IMR-90 (cell line): ENCODE measurements around the gene CDH23. TPM values are rescaled to one million over a fixed set of nuclear protein-coding genes. Genes with fewer than 3 reads are reported as not detected.

Source experiments
- ATAC-seq: fragments of 200-7000 bp; cut with Tn5 transposase; 2 replicates; pipeline ENCODE4 v1.9.1; 2020; ENCODE audit warnings: low read depth, mild to moderate bottlenecking, moderate library complexity
- BruUV-seq: library from RNA; stranded (reverse); fragments of 400-500 nt; replicated peaks from 2 replicates; lab custom pipeline; 2021; lab: Mats Ljungman, UMichigan
- CTCF ChIA-PET: fragments of 300-600 bp; formaldehyde crosslinking; extraction: SDS; loops from one replicate; lab custom pipeline; 2021; ENCODE audit warnings: antibody characterized with exemption; lab: Yijun Ruan, JAX
- POLR2A ChIA-PET: fragments of 300-600 bp; sonication (Branson Sonifier 250); formaldehyde crosslinking; loops from one replicate; lab custom pipeline; 2022; ENCODE audit warnings: antibody characterized with exemption; ENCODE audit not compliant: unreplicated experiment; lab: Charles Lee
- DNase-seq: peaks from one replicate; pipeline ENCODE4 v3.0.0; 2013
- H2AFZ ChIP-seq: replicated peaks from 2 replicates; pipeline ENCODE3; 2013; ENCODE audit warnings: low read length, mild to moderate bottlenecking; ENCODE audit not compliant: poor library complexity
- H2AK5ac ChIP-seq: 2 replicates; pipeline ENCODE4 v1.6.1; 2013; ENCODE audit warnings: low read depth, low read length, inconsistent platforms
- H2AK9ac ChIP-seq: replicated peaks from 2 replicates; pipeline ENCODE3; 2013; ENCODE audit warnings: mild to moderate bottlenecking, low read depth, low read length, moderate library complexity; ENCODE audit not compliant: poor library complexity
- H2BK120ac ChIP-seq: 2 replicates; pipeline ENCODE4 v1.6.1; 2013; ENCODE audit warnings: low read depth, low read length, inconsistent platforms
- H2BK15ac ChIP-seq: 3 replicates; pipeline ENCODE4 v1.6.1; 2013; ENCODE audit warnings: low read depth, low read length, inconsistent platforms
- H2BK20ac ChIP-seq: 2 replicates; pipeline ENCODE4 v1.6.1; 2013; ENCODE audit warnings: low read depth, mild to moderate bottlenecking, inconsistent platforms, low read length, moderate library complexity
- H2BK5ac ChIP-seq: 2 replicates; pipeline ENCODE4 v1.6.1; 2013; ENCODE audit warnings: mild to moderate bottlenecking, low read depth, low read length, inconsistent platforms; ENCODE audit not compliant: poor library complexity, severe bottlenecking
- H3K14ac ChIP-seq: replicated peaks from 2 replicates; pipeline ENCODE4 v1.6.1; 2013; ENCODE audit warnings: low read depth, low read length, inconsistent platforms
- H3K18ac ChIP-seq: 2 replicates; pipeline ENCODE4 v1.6.1; 2013; ENCODE audit warnings: low read depth, low read length, control low read depth
- H3K23ac ChIP-seq: 2 replicates; pipeline ENCODE4 v1.6.1; 2013; ENCODE audit warnings: low read depth, low read length, inconsistent platforms
- H3K27ac ChIP-seq: 2 replicates; pipeline ENCODE4 v1.5.1; 2013; ENCODE audit warnings: mild to moderate bottlenecking, control low read depth, low read length; ENCODE audit not compliant: insufficient read depth
- H3K27me3 ChIP-seq: 2 replicates; pipeline ENCODE4 v1.6.1; 2013; ENCODE audit warnings: low read length; ENCODE audit not compliant: control insufficient read depth, insufficient read depth
- H3K36me3 ChIP-seq: 2 replicates; pipeline ENCODE4 v1.6.1; 2013; ENCODE audit warnings: low read length, mixed read lengths; ENCODE audit not compliant: control insufficient read depth, insufficient read depth
- H3K4ac ChIP-seq: 2 replicates; pipeline ENCODE4 v1.6.1; 2013; ENCODE audit warnings: low read depth, low read length, inconsistent platforms
- H3K4me1 ChIP-seq: 2 replicates; pipeline ENCODE4 v1.6.1; 2013; ENCODE audit warnings: low read length, mixed read lengths; ENCODE audit not compliant: control insufficient read depth, insufficient read depth
- H3K4me2 ChIP-seq: 2 replicates; pipeline ENCODE4 v1.6.1; 2013; ENCODE audit warnings: low read depth, mild to moderate bottlenecking, control low read depth, low read length, moderate library complexity
- H3K4me3 ChIP-seq: 2 replicates; pipeline ENCODE4 v1.5.1; 2013; ENCODE audit warnings: low read depth, mild to moderate bottlenecking, control low read depth, low read length, moderate library complexity; ENCODE audit not compliant: insufficient read depth
- H3K56ac ChIP-seq: 2 replicates; pipeline ENCODE4 v1.6.1; 2013; ENCODE audit warnings: low read length, inconsistent platforms; ENCODE audit not compliant: insufficient read depth; ENCODE audit errors: extremely low read depth
- H3K79me1 ChIP-seq, 2 experiments: 2 replicates each; pipeline ENCODE4 v1.6.1; 2013; ENCODE audit warnings: low read length in 2 of 2, inconsistent platforms in 1 of 2, low read depth in 1 of 2
- H3K9ac ChIP-seq: 2 replicates; pipeline ENCODE4 v1.6.1; 2013; ENCODE audit warnings: low read depth, low read length, control low read depth
- H3K9me1 ChIP-seq: 2 replicates; pipeline ENCODE4 v1.6.1; 2013; ENCODE audit warnings: low read length, inconsistent platforms; ENCODE audit not compliant: insufficient read depth
- H3K9me3 ChIP-seq: 2 replicates; pipeline ENCODE4 v1.6.1; 2013; ENCODE audit warnings: low read length; ENCODE audit not compliant: control insufficient read depth, insufficient read depth
- H4K20me1 ChIP-seq: 2 replicates; pipeline ENCODE4 v1.6.1; 2013; ENCODE audit warnings: low read length, inconsistent platforms; ENCODE audit not compliant: insufficient read depth
- H4K5ac ChIP-seq: 2 replicates; pipeline ENCODE4 v1.6.1; 2013; ENCODE audit warnings: mild to moderate bottlenecking, low read depth, low read length, control low read depth
- H4K8ac ChIP-seq, 2 experiments: 2 replicates each; pipeline ENCODE4 v1.6.1; 2013; ENCODE audit warnings: low read depth in 2 of 2, low read length in 2 of 2, control low read depth in 1 of 2, inconsistent platforms in 1 of 2
- H4K91ac ChIP-seq: 2 replicates; pipeline ENCODE4 v1.6.1; 2013; ENCODE audit warnings: low read depth, low read length, inconsistent platforms; ENCODE audit not compliant: insufficient read depth
- CEBPB ChIP-seq: IDR thresholded peaks from 2 replicates; pipeline ENCODE4 v1.6.1; 2012; ENCODE audit warnings: low read depth, low read length, improper control_type of control experiment
- CHD1 ChIP-seq: IDR thresholded peaks from 2 replicates; pipeline ENCODE4 v1.6.1; 2012; ENCODE audit warnings: low read depth, low read length, improper control_type of control experiment
- FOS ChIP-seq: fragments of 150-350 bp; IDR thresholded peaks from 2 replicates; pipeline ENCODE4 v1.6.1; 2016; ENCODE audit warnings: low read depth, low read length
- MAFK ChIP-seq: IDR thresholded peaks from 2 replicates; pipeline ENCODE4 v1.6.1; 2012; ENCODE audit warnings: low read depth, low read length, improper control_type of control experiment
- MAZ ChIP-seq: IDR thresholded peaks from 2 replicates; pipeline ENCODE4 v1.6.1; 2012; ENCODE audit warnings: low read depth, mild to moderate bottlenecking, low read length, improper control_type of control experiment, moderate library complexity, borderline replicate concordance
- MXI1 ChIP-seq: IDR thresholded peaks from 2 replicates; pipeline ENCODE4 v1.6.1; 2012; ENCODE audit warnings: low read depth, mild to moderate bottlenecking, low read length, moderate library complexity, borderline replicate concordance
- NFE2L2 ChIP-seq: fragments of 150-350 bp; IDR thresholded peaks from 2 replicates; pipeline ENCODE4 v1.6.1; 2016; ENCODE audit warnings: low read depth, mild to moderate bottlenecking, low read length
- POLR2A ChIP-seq: IDR thresholded peaks from 2 replicates; pipeline ENCODE4 v1.6.1; 2012; ENCODE audit warnings: mild to moderate bottlenecking, low read depth, low read length
- RAD21 ChIP-seq: IDR thresholded peaks from 2 replicates; pipeline ENCODE4 v1.6.1; 2012; ENCODE audit warnings: low read length, improper control_type of control experiment
- RCOR1 ChIP-seq: IDR thresholded peaks from 2 replicates; pipeline ENCODE4 v1.6.1; 2012; ENCODE audit warnings: mild to moderate bottlenecking, low read length, improper control_type of control experiment; ENCODE audit not compliant: insufficient replicate concordance
- RFX5 ChIP-seq: IDR thresholded peaks from 2 replicates; pipeline ENCODE4 v1.8.0; 2012; ENCODE audit warnings: low read depth, mild to moderate bottlenecking, low read length, moderate library complexity
- SMC3 ChIP-seq: fragments of 150-350 bp; IDR thresholded peaks from 2 replicates; pipeline ENCODE4 v1.6.1; 2016; ENCODE audit warnings: low read depth, mild to moderate bottlenecking, antibody characterized with exemption, low read length, moderate library complexity
- WGBS, 2 experiments: methylation state at CpG; one replicate each; pipeline versions ENCODE4 v1.1.5 to v1.1.7; 2013; ENCODE audit warnings: missing lambda C conversion rate in 2 of 2; ENCODE audit not compliant: insufficient read length in 1 of 2; ENCODE audit errors: extremely low coverage in 2 of 2; 5-methylcytosine and 5-hydroxymethylcytosine counted together
- dilution Hi-C: fragments of 300-500 bp; cut with HindIII; formaldehyde crosslinking; loops from one replicate; pipeline ENCODE4 v1.14.3; 2018; ENCODE audit warnings: low sequenced_read_pairs; ENCODE audit not compliant: unreplicated experiment
- in situ Hi-C: fragments of 300-500 bp; cut with MboI; formaldehyde crosslinking; loops from 3 replicates; pipeline ENCODE4 v1.14.3; 2019; ENCODE audit warnings: low sequenced_read_pairs, inconsistent platforms, mixed read lengths
- intact Hi-C: fragments of 100-400 bp; cut with micrococcal nuclease; formaldehyde crosslinking; loops from 2 replicates; pipeline ENCODE4 v1.10.0; 2022
- polyA plus RNA-seq, 3 experiments: library from polyadenylated mRNA; depleted of rRNA; stranded (reverse); fragments of >200 nt; gene quantifications; 2 replicates each; pipeline ENCODE4 v1.2.3, GENCODE V29; 2012; ENCODE audit warnings: low replicate concordance in 1 of 3
- total RNA-seq: library from RNA; depleted of rRNA; stranded (reverse); fragments of >200 nt; gene quantifications from 2 replicates; pipeline ENCODE4 v1.2.3, GENCODE V29; 2012
- TF ChIP-seq, protein P1 (sequence below): conservative IDR thresholded peaks from 2 replicates; pipeline ENCODE4 v1.5.1; 2012; ENCODE audit warnings: mild to moderate bottlenecking, low read depth, low read length, improper control_type of control experiment
- TF ChIP-seq, protein P2 (sequence below): fragments of 150-350 bp; IDR thresholded peaks from 2 replicates; pipeline ENCODE4 v1.6.1; 2017; ENCODE audit warnings: mild to moderate bottlenecking, antibody characterized with exemption, low read length, low read depth
- TF ChIP-seq, protein P3 (sequence below): fragments of 150-350 bp; IDR thresholded peaks from 2 replicates; pipeline ENCODE4 v1.6.1; 2016; ENCODE audit warnings: low read depth, mild to moderate bottlenecking, low read length, moderate library complexity, borderline replicate concordance

CDH23 gene
- total and polyA plus RNA-seq, 2 of the 4 experiments (the other 2 are of a cell fraction): under 0.01 to 0.03 TPM

DNA sequence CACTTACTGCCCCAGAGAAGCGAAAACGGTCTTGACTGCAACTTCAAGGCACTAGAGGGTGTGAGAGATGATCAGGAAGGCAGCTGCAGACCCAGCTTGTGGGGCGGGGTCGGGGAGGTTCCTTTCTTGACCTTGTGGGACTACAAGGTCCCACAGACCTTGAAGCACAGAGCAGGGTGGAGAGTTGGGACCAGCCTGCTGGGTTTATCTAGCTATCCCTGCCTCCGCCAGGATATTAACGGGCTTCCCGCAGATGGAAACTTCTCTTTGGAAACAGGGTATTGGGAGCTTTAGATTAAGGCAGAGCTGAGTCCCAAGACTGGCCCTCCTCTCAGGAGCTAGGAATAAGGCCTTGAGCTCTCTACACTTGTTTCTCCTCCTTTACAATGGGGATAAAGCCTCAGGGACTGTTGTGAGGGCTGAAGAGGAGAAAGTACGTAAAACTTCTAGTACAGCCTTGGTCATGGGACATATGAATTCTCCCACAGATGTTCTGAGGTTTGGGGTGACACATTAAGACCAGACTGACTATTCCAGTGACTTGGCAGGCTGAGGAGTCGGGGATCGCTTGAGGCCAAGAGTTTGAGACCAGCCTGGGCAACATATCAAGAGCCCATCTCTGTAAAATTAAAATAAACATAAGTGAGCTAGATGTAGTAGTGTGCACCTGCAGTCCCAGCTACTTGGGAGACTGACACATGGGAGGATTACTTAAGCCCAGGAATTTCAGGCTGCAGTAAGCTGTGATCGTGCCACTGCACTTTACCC lies 153.2 kb downstream of the CDH23 start:
- Histone ChIP-seq H2BK15ac (no peak overlapping the region), H2AFZ (no peak overlapping the region), H4K8ac (no peak overlapping the region), H3K23ac (no peak overlapping the region), H4K20me1 (no peaks in the 10 kb centered on the region; the same call in none of the 2 replicates), H3K4me3 (no peak overlapping the region), H4K91ac (no peak overlapping the region), H2AK9ac (no peak overlapping the region), H3K14ac (no peak overlapping the region), H2AK5ac (no peak overlapping the region), H4K5ac (no peak overlapping the region), H3K18ac (no peak overlapping the region), H3K4ac (no peak overlapping the region), H3K27me3 (peaks cover 36% of the 10 kb centered on the region), H3K4me1 (no peaks in the 10 kb centered on the region), H3K27ac (no peak overlapping the region), H3K56ac (no peak overlapping the region), H2BK120ac (no peak overlapping the region), H3K36me3 (no peaks in the 10 kb centered on the region), H3K9me3 (no peaks in the 10 kb centered on the region), H3K9me1 (no peaks in the 10 kb centered on the region), H3K79me1 (no peaks in the 10 kb centered on the region), H3K4me2 (no peak overlapping the region), H3K9ac (no peak overlapping the region), H2BK5ac (no peak overlapping the region), H2BK20ac (no peak overlapping the region)
- BruUV-seq: no TSS peak
- ATAC-seq (no peak), DNase-seq (no peak)
- CTCF ChIA-PET: no interaction called here
- in situ Hi-C loops: no loop called here
- dilution Hi-C loops: no loop called here
- intact Hi-C loops: no loop called here
- POLR2A ChIA-PET: interaction anchor here (0.6 kb wide), 1 partner anchor 886 kb away, joined by 3 read pairs; no protein-coding TSS in a partner anchor
- WGBS, 2 experiments: 80% methylated on average over 1 of the region's 11 CpGs; no CpG with 5 or more reads in 1 of the 2 experiments
- TF ChIP-seq CEBPB (no peak), RAD21 (no peak), MAZ (no peak), RCOR1 (no peak), RFX5 (no peak), MXI1 (no peak), SMC3 (no peak), MAFK (no peak), FOS (no peak), POLR2A (no peak), CHD1 (no peak), NFE2L2 (no peak)
- TF ChIP-seq, protein P1, sequence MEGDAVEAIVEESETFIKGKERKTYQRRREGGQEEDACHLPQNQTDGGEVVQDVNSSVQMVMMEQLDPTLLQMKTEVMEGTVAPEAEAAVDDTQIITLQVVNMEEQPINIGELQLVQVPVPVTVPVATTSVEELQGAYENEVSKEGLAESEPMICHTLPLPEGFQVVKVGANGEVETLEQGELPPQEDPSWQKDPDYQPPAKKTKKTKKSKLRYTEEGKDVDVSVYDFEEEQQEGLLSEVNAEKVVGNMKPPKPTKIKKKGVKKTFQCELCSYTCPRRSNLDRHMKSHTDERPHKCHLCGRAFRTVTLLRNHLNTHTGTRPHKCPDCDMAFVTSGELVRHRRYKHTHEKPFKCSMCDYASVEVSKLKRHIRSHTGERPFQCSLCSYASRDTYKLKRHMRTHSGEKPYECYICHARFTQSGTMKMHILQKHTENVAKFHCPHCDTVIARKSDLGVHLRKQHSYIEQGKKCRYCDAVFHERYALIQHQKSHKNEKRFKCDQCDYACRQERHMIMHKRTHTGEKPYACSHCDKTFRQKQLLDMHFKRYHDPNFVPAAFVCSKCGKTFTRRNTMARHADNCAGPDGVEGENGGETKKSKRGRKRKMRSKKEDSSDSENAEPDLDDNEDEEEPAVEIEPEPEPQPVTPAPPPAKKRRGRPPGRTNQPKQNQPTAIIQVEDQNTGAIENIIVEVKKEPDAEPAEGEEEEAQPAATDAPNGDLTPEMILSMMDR: no peak
- TF ChIP-seq, protein P2, sequence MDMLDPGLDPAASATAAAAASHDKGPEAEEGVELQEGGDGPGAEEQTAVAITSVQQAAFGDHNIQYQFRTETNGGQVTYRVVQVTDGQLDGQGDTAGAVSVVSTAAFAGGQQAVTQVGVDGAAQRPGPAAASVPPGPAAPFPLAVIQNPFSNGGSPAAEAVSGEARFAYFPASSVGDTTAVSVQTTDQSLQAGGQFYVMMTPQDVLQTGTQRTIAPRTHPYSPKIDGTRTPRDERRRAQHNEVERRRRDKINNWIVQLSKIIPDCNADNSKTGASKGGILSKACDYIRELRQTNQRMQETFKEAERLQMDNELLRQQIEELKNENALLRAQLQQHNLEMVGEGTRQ: no peak
- TF ChIP-seq, protein P3, sequence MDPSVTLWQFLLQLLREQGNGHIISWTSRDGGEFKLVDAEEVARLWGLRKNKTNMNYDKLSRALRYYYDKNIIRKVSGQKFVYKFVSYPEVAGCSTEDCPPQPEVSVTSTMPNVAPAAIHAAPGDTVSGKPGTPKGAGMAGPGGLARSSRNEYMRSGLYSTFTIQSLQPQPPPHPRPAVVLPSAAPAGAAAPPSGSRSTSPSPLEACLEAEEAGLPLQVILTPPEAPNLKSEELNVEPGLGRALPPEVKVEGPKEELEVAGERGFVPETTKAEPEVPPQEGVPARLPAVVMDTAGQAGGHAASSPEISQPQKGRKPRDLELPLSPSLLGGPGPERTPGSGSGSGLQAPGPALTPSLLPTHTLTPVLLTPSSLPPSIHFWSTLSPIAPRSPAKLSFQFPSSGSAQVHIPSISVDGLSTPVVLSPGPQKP: no peak
